NCI-H128 (cell line): Measurements from ENCODE around the gene ZNF521.

Source experiments
- DNase-seq: peaks from one replicate; lab custom pipeline; 2025; ENCODE audit not compliant: unreplicated experiment; lab: John Stamatoyannopoulos, UW

Gene ZNF521

DNA sequence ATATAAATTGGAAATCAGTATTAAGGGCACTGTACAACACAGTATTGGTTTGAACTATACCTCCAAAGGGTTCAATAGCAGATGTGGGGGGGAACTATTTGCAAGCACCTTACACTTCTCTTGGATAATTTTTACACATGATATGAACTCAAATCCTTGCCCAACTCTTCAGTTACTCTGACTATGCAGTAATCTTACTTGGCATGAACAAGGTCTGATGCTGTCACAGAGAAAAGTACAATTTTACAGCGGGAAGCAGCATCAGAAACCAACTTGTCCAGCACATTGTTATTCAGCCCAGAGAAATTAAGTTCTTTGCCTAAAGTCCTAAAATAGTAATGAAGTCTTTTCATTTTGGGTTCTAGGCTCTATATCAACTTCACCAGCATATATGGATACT, 98.2 kb downstream of the ZNF521 start:
- DNase-seq, result no peak

DNA sequence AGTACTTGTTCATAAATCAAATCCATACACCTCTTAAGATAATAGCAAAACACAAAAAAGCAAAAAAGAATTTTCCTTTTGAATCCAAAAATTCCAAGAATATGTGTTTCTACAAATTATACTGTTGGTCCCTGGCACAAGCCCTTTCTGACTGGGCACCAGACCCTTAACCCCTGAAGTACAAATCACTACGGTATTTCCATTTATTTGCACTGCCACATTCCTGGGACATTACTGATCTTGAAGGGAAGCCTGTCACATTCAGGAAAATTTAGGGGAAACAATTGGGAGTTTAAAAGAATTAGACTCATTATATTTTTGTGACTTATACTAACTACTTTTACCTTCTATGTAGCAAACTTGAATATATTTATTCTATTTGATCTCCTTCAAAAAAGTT, 98.8 kb downstream of the ZNF521 start:
- DNase-seq, result no peak

DNA sequence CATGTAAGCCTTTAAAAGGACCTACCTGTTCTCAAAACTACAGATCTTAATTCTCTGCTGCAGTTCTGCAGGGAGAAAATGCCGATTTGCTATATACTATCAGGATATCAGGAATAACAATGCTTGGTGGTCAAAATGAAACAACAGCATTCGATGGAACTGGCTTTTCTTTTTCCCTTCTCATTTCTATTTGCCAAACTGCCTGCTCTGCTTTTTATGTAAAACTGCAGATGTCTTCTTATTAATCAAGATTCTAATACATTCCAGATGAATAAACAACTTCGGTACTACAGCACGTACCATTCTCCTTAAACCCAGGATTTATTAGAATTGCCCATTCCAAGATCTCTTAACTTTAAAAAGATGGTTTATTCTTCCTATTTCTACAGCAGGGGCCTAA, 100.9 kb downstream of the ZNF521 start:
- no peak for DNase-seq

DNA sequence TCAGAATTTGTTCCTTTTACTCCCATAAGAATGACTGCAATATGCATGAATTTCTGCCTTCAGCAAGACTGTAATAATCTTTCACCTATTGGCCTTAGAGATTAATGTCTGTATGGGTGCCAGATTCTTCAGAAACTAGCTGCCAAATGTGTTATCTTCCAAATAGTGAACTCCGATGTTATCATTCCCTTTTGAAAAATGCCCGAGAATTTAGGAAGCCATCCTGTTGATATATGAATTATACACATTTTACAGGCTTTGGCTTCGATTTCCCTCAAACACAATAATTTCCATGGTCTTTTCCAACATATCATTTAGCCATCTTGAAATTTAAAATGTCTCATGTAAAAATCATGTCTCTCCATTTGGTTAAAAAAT, 101.5 kb downstream of the ZNF521 start:
- DNase-seq, result no peak

DNA sequence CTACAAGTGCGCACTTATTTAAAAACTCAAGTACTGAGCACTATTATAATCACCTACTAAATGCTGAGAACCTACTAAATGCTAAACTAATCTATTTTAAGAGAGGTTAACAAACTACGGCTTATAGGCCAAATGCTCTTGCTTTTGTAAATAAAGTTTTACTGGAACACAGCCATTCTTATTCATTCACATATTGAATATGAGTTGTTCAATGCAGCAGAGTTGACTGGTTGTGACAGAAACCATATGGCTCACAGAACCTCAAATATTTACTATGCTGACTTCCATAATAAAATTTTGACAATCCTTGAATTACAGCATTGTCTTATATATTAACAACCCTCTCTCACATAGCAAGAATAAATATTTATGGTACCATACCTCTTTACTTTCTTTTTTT, 103.2 kb downstream of the ZNF521 start:
- DNase-seq, result no peak

DNA sequence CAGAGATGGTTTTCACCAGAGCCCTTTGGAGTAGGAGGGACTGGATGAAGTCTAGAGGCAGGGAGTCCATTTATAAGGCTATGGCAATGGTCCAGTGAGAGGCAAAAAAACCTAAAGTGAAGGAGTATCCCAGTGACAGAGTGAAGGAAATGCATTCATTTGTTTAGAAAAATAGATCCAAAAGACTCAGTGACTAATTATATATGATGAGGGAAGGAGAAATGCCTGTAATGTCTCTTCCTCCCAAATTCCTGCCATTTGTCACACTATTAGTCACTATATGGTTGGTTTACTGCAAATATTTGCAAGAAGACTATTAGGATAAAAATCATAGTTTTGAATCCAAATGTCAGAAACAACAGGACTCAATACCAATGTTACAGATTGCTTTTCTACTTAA, 104.2 kb downstream of the ZNF521 start:
- no peak for DNase-seq

DNA sequence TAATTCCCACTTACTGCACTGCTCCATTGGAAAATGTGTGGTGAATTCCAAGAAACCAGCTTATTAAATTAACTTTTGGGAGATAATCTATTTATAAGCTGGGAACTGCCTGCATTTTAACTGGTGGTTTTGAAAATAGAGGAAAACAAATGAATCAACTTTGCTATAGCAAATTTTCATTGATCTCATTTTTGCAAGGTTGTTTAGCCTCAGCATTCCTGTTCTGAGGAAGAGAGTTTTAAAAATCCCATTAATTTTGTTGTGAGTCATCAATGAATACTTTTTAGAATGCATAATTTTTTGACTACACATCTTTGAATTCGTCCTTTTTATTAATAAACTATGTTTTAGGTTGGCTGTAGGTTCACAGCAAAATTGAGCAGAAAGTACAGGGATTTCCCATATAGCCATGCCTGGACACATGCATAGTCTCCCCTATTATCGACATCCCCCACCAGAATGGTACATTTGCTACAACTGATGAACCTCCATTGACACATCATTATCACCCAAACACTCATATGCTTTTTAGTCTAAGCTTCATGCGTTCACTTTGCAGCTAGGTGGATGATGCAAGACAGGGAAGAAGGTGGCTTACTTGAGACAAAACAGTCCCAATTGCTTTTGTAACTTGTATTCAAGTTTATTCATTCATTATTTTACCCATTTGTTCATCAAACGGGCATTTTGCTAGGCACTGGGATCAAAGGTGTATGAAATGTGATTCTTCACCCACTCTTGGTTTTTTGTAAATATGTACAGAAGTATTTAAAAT, 106.9 kb downstream of the ZNF521 start:
- DNase-seq, result no peak

DNA sequence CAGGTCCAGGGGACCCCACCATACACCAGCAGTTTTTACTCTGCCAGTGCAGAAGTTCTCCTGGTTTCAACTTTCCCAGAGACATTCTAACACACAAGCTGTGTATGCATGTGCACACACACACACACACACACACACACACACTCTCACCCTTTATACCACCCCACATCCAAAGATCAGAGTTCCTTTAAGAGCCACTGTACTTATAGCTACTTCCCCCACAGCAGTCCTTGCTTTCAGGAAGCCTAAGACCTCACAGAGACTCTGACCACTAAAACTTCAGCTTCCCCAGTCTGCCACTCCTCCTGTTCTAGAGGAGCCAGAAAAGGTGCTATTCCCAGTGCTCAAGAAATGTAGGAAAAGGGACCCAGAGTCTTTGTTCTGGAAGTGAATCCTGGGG, 107.8 kb downstream of the ZNF521 start:
- DNase-seq, result no peak

DNA sequence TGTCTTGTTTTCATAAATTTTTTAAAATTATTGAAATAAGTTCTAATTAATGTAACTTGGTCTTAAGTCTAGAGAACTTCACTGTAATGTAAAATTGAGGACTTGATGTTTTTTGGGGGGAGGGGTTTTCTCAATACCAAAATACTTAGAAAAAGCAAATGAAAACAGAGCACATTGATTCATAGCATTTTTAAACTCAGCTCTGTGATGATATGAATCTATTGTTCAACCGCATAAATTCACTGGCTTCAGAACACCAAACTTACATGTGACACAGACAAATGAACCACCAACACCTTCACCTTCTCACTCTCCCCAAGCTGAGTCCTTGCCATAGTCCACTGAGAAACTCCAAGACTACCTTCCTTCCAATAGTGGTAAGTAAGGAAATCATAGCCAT, 108.2 kb downstream of the ZNF521 start:
- DNase-seq, result no peak

DNA sequence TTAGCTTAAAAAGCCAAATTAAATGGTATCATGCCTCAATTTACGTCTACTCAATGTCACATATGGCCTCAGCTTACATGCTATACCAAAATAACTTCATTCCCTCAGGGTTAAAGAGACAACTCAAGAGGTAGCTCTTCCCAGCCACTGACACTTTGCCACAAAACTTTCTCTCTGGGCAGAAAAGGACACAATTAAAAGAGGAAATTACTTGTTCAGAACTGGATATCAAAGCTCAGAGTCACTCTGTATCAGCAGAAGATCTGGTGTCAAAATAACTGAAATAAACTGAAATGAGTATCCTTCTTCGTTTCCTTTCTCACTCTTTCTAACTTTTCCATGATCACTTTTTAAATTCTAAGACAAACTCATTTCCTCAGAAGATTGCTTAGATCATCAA, 108.7 kb downstream of the ZNF521 start:
- DNase-seq, result no peak

DNA sequence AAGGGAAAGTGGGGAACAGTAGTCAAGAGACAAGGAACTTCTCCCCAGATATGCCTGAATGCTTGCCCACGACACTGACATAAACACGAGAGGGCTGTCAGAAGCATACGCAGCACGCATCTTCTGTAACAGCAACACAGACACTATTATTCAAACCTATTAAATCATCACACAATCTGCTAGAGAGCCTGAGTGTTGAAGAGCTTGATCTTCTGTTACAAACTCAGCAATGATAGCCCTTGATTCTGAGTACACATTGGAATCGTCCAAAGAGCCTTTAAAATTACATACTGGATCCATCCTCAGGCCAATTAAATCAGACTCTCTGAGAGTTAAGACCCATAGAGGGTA, 111.6 kb downstream of the ZNF521 start:
- no peak for DNase-seq

DNA sequence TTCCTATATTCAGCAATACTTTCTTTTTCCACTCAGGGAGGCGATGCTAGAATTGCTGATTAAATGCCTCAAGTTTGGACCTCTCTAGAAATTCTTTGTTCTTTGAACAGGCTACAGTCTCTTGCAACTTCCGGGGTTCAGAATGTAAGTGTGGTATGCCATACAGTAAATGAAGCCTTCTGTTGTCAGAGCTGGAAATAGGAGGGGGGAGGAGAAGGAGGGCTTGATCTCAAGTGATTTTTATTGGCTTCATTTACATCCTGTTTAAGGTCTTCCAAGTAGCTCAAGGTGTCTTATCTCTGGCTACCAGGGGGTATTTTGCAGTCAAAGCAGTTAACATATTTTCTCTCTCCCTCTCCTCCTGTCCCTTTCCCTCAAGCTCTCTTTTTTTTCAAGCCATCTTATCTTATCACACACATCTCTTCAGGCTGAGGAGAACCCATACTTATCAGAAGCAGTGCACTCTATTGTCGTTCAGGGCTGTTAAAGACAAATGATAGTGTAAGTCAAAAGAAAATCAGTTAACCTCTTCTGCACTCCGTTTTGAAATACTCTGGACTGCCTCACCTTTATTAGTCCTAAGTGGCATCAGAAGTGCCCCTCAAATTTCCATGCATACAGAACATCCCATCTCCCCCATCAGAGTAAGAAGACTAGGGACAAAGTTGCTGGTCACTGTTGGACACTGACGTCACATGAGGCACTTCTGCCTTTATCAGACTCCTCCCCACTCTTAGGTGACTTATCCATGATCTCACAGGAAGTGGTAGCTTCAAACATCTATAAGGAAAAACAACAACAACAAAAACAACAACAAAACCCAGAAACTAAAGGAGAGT, 112.2 kb downstream of the ZNF521 start:
- no peak for DNase-seq

DNA sequence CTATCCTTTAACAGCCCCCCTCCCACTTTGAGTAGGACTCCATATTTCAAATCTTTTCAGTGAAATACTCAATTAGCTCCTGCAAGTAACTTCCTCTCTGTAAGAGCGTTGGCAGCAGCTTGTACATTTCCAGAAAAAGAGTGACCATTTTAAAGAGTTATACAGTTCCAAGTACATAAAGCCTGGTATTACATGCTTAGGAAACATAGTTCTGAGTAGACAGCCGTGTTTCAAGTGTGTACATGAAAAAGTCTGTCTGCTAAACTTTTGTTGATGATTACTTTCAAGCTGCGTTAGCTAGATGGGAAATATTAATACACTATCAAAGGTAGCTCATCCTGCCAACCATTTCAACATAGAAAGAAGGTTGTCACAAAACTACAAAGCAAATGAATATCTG, 112.8 kb downstream of the ZNF521 start:
- DNase-seq, result no peak

DNA sequence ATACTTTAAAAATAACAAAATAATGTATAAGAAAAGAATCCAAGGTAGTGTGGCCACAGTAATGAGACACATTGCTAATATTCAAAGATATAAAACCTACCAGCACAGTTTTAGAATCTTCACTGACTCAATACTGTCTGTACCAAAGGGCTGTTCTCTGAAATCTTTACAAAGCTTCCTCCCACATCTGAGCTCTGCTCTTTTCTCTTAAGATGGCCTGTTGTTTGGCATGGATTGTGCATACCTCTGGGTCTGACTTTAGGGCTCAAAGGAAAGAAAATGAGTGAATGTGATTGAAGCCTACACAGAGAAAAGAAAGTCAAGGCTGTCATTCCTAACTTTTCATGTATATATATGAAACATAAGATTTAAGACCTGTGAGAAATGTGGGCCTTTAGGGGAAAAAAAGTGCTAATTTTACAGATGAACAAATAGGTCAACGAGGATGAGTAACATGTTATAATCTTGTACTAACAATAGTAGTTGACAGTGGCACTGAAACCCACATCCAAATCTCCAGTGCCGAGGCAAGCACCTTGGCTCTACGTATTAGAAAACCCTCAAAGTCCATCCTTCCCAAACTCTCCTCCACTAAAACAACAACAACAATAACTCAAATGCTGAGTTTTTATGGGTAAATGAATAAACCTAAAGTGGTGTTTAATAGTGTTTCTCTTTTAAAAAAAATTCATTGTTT, 114.2 kb downstream of the ZNF521 start:
- no peak for DNase-seq

DNA sequence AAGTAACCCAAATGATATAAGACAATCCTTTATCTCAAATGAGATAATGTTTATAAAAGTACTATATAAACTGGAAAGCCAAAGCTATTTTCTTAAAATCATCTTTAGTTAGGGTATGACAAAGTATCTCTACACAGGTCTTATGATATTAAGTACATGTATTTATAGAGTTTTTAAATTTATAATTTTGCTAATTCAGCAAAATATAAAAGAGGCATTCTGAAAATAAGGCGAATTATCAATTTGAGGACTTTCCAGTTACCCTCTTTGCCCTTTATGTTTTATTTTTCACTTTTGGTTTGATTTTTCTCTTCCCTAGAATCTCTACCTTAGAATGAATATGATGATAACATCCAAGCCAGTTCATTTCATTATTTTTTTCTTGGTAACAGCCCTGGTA, 115.2 kb downstream of the ZNF521 start:
- DNase-seq, result no peak

DNA sequence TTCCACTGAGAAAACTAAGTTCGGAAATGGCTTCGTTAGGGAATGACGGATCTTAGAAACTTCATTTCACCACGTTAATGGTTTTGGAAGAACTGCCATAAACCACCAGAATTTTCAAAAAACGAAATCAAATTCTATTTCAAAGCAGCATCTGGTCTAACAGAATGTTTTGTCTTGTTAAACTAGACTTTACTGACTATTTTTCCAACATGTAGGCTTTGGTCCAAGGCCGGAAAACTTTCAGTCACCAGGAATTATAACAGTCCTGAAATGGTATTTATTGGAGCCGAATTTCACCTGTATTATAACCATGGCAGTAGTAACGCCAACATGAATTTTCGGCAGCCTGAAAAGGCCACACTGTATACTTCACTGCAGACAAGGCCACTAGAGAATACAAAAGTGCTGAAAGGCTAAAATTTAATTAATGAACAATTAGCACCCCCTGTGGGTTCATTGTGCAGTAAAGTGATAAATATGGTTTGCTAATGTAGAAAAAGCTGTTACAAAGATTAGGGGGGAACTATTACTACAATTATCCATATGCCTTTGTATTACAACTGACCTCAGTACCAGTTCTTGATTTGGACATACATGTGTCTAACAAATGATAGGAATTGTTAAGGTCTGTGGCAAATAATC, 116.4 kb downstream of the ZNF521 start:
- no peak for DNase-seq

DNA sequence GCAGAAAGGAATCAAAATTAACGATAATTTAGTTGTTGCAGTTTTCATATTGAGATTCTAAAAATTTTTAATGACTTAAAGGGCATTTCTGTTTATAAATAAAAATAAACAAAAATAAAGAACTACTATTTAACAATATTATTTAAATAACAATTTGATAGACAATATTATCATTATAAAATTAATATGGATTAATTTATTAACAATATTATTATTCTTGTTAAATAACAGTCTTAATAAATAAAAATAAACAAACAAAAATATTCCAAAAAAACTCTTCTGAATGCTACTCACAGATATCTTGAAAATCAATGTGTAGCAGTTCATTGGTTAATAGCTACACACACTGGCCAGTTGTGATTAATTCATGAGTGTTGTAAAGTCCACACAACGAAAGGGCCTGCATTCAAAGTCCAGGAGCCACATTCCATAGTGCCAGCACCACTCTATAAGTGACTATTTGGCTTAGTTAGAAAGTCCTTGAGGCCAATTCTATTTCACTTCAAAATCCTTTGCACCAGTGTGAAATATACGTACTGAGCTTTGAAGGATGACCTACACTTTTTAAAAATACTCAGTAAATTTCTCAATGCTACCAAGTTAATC, 117.1 kb downstream of the ZNF521 start:
- no peak for DNase-seq

DNA sequence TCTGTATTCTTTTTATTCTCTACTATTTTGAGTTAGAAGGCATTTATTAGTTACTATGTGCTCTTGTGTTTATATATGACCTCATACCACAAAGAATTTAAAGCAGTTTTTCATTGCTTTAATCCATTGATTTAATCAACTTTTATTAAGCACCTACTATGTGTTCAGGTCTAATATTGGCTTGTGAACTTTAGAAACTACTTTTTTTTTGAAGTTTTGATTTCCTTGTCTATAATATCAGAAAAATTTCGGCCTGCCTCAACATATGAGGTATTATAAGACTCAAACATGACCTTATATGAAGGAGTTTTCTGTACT, 117.7 kb downstream of the ZNF521 start:
- no peak for DNase-seq

DNA sequence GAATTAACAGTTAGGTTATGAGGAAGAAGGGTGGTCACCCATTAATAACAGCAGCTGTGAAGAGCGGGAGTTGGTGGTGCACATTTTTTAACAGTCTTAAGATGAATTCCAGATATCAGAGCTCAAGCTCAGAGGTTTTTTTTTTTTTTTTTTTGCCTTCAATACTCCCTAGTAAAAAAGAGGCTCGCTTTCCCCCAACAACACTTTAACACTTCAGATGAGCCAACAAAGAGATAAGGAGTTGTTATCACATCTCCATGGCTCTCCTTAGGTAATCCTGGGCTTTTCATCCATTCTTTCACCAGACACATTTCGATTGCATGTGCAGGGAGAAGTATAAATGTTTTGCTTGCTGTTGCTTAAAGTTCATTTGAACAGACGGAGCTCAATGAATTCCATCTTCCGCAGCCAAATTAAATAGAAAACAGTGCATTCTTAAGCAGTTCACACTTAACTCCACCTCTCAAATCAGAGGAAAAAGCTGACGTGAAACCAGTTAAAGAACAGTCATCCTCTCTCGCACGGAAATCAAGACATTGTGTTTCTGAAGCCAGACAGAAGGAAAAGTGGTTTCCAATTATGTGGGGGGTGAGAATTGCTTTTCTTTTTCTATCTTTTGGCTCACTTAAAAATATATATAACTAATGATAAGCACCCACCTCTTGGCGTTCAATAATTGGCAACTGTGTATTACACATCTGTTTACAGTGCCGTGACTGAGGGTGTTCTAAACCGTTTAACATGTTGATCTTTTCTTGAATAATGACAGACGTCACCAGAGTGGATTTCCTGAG, 118.2 kb downstream of the ZNF521 start:
- no peak for DNase-seq

DNA sequence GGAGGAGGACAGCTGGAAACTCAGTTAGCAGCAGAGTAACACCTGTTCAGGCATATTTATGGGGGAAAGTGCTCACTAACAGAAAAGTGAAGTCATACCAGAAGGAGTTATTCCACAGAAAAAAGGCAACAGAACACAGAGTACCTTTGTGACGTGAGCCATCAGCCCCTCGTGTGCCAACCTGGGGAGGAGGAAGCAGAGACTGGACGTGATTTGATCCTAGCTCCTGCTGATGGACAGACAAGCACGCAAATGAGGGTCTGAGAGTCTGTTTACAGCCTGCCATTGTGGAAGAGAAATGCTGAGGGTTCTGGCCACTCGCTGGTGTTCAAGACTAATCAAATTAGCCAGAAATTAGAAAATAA, 120.7 kb downstream of the ZNF521 start:
- no peak for DNase-seq
